HEK293T (cell line): Measurements from ENCODE around the gene AMELX.

Experiments
- CTCF ChIA-PET: fragments of 350-600 bp; formaldehyde crosslinking; extraction: SDS; loops from one replicate; lab custom pipeline; 2021; ENCODE audit warnings: antibody characterized with exemption, inconsistent platforms; lab: Yijun Ruan, JAX
- POLR2A ChIA-PET: fragments of 350-600 bp; formaldehyde crosslinking; extraction: SDS; loops from one replicate; lab custom pipeline; 2020; ENCODE audit warnings: antibody characterized with exemption, inconsistent platforms; lab: Yijun Ruan, JAX
- DNase-seq: peaks from one replicate; pipeline ENCODE4 v3.0.0; 2012; ENCODE audit warnings: mixed read lengths; ENCODE audit errors: extremely low spot score
- ARNT ChIP-seq: fragments of 450-650 bp; IDR thresholded peaks from 2 replicates; pipeline ENCODE4 v1.6.1; 2017; ENCODE audit warnings: mild to moderate bottlenecking
- BHLHE40 ChIP-seq: fragments of 450-650 bp; IDR thresholded peaks from 2 replicates; pipeline ENCODE4 v1.6.1; 2016; ENCODE audit warnings: mild to moderate bottlenecking, moderate library complexity, borderline replicate concordance
- CTBP1 ChIP-seq: fragments of 450-650 bp; IDR thresholded peaks from 2 replicates; pipeline ENCODE4 v1.6.1; 2016; ENCODE audit warnings: borderline replicate concordance
- ELF4 ChIP-seq: fragments of 450-650 bp; IDR thresholded peaks from 2 replicates; pipeline ENCODE4 v1.6.1; 2017; ENCODE audit warnings: antibody characterized with exemption
- FOXA1 ChIP-seq: fragments of 450-650 bp; IDR thresholded peaks from 2 replicates; pipeline ENCODE4 v1.6.1; 2016; ENCODE audit warnings: mild to moderate bottlenecking
- FOXK2 ChIP-seq: fragments of 450-650 bp; IDR thresholded peaks from 2 replicates; pipeline ENCODE4 v1.6.1; 2016; ENCODE audit warnings: mild to moderate bottlenecking
- FOXM1 ChIP-seq: fragments of 450-650 bp; IDR thresholded peaks from 2 replicates; pipeline ENCODE4 v1.6.1; 2017; ENCODE audit warnings: mild to moderate bottlenecking, borderline replicate concordance
- HDGF ChIP-seq: fragments of 450-650 bp; IDR thresholded peaks from 2 replicates; pipeline ENCODE4 v1.6.1; 2017; ENCODE audit warnings: antibody characterized with exemption, borderline replicate concordance
- L3MBTL2 ChIP-seq: fragments of 450-650 bp; conservative IDR thresholded peaks from 2 replicates; pipeline ENCODE4 v1.6.1; 2016; ENCODE audit warnings: mild to moderate bottlenecking
- LEF1 ChIP-seq: fragments of 450-650 bp; IDR thresholded peaks from 2 replicates; pipeline ENCODE4 v1.6.1; 2017; ENCODE audit warnings: mild to moderate bottlenecking, borderline replicate concordance
- NFRKB ChIP-seq: fragments of 450-650 bp; IDR thresholded peaks from 2 replicates; pipeline ENCODE4 v1.6.1; 2016; ENCODE audit warnings: mild to moderate bottlenecking, moderate library complexity
- SP1 ChIP-seq: fragments of 450-650 bp; IDR thresholded peaks from 2 replicates; pipeline ENCODE4 v1.6.1; 2017
- SUZ12 ChIP-seq: fragments of 450-650 bp; IDR thresholded peaks from 2 replicates; pipeline ENCODE4 v1.6.1; 2016; ENCODE audit warnings: mild to moderate bottlenecking
- TARDBP ChIP-seq: fragments of 450-650 bp; IDR thresholded peaks from 2 replicates; pipeline ENCODE4 v1.6.1; 2016
- ZNF384 ChIP-seq: fragments of 450-650 bp; IDR thresholded peaks from 2 replicates; pipeline ENCODE4 v1.6.1; 2016
- TF ChIP-seq, protein P1 (sequence below): fragments of 450-650 bp; IDR thresholded peaks from 2 replicates; pipeline ENCODE4 v1.6.1; 2016

AMELX gene

DNA sequence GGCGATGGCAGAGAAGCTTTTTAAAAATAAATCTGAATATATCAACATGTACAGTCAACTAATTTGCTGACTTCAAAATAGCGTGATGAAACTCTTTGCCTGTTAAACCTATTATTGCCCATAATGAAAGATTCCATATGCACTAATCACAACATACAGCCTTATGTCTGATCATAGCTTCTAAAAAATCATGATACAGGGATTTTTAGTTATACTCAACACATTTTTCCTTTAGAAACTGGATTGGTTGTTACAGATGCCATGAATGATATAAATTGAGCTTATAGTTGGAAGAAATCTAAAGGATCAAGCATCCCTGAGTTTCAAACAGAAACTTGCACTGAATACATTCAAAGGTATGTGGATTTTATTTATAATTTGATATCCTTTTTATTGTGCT is at the start of gene AMELX:
Gene AMELX, plus strand, starts transcription at position 301 of the 400 bp plus-strand sequence. CDS start 1,376 bp downstream, outside the sequence.
- TF ChIP-seq LEF1 (no peak), BHLHE40 (no peak), FOXM1 (no peak), FOXK2 (no peak), HDGF (no peak), L3MBTL2 (no peak), ELF4 (no peak), TARDBP (no peak), ARNT (no peak), ZNF384 (no peak), NFRKB (no peak), SUZ12 (no peak), FOXA1 (no peak), CTBP1 (no peak), SP1 (no peak)
- TF ChIP-seq, protein P1, sequence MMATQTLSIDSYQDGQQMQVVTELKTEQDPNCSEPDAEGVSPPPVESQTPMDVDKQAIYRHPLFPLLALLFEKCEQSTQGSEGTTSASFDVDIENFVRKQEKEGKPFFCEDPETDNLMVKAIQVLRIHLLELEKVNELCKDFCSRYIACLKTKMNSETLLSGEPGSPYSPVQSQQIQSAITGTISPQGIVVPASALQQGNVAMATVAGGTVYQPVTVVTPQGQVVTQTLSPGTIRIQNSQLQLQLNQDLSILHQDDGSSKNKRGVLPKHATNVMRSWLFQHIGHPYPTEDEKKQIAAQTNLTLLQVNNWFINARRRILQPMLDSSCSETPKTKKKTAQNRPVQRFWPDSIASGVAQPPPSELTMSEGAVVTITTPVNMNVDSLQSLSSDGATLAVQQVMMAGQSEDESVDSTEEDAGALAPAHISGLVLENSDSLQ, result no peak
- ChIA-PET POLR2A (no interaction called here), CTCF (no interaction called here)
- no peak for DNase-seq

DNA sequence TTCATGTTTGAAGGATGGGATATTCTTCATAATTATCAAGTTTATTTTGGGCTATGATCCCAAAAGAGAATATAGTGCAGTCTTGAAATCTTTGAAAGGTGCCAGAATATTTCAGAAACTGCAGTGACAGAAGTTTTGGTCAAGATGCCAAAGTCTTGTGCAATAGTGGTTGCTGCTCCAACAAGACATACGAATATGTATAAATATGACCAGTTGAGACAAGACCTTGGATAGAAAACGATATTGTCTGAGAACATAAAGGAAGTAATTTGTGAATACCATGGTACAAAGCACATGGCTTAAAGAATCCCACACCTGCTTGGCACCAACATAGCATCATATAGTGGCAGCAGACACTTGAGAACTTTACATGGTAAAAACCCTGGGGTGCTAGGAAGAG is 48.6 kb upstream of the AMELX start:
- TF ChIP-seq SUZ12 (no peak), HDGF (no peak)
- no peak for DNase-seq
- CTCF ChIA-PET, result no interaction called here
- POLR2A ChIA-PET, result no interaction called here

DNA sequence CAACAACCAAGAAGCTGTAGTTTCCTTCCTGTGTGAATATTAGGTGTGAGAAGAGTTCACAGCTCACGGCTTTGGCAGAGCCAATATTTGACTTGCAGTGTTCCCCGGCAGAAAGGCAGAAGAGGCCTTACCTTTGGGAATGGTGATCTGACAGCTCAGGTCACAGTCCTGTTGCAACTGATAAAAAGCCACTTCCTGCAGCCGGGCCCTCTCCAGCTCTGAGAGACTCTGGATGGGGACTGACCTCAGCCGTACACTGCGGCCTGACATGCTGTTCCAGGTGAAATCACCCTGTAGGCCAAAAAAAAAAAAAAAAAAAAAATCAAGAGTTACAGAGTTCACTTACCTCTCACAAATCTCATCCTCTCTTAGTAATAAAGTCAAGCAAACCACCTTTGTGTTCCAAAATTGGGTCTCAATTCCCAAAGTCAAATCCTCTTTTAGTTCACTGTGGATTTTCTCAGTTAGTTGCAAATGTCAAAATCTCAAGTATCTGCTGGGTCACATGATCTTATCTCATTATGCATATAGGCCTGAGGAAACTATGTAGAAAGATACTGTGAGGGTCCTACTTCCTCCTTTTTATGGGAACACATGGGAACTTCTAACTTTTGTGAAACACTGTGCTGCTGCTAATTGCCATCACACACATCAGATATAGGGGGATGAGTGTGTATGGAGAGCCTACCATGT is 38.6 kb upstream of the AMELX start:
- no peak for TF ChIP-seq ARNT
- no peak for TF ChIP-seq NFRKB
- no peak for TF ChIP-seq L3MBTL2
- no peak for TF ChIP-seq FOXK2
- no peak for TF ChIP-seq LEF1
- no peak for TF ChIP-seq ELF4
- no peak for TF ChIP-seq FOXM1
- TF ChIP-seq HDGF, result no peak
- no peak for TF ChIP-seq ZNF384
- no peak for TF ChIP-seq CTBP1
- TF ChIP-seq FOXA1, result no peak
- TF ChIP-seq SUZ12, result no peak
- no peak for TF ChIP-seq TARDBP
- TF ChIP-seq SP1, result no peak
- TF ChIP-seq, protein P1, result no peak

DNA sequence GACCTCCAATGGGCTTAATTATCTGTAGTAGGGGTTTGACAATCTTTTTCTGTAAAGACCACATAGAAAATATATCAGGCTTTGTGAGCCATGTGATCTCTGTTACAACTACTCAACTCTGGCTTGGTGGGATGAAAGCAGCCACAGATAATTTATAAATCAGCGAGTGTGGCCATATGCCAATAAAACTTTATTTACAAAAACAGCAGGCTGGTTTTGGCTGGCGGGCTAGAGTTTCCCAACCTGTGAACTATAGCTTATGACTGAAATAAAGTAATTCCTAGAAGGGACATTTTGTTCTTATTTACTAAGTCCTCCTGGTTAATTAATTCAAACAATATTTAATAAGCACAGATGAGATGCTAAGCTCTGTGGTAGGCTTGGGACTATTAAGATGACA is 35.9 kb upstream of the AMELX start:
- ChIA-PET POLR2A (no interaction called here), CTCF (interaction anchor here (0.8 kb wide), 1 partner anchor 10 kb away, joined by 3 read pairs; no protein-coding TSS in a partner anchor)
- DNase-seq, result no peak
- TF ChIP-seq ELF4, result no peak
- TF ChIP-seq SP1, result no peak
- TF ChIP-seq ARNT, result no peak

More for the DNA sequence above, 38.6 kb upstream of the AMELX start:
- CTCF ChIA-PET, result no interaction called here
- DNase-seq, result no peak
- POLR2A ChIA-PET, result no interaction called here

DNA sequence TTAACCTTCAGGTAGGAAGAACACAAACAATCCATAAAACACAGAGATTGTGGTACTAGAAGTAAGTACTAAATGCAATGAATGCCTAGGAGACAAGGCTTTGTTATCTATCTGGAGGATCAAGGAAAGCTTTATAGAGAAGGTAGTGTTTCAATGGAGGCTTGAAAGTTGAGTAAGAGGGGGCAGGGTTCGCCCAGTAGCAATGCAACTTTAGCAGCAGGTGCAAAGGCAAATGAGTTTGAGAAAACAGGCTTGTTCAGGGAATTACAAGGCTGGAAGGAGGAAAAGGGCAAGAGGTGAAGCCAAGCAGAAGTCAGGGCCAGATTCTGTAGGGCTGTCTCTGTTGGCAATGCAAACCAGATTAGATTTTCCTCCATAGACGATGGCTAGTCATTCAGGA is 35.5 kb upstream of the AMELX start:
- TF ChIP-seq FOXA1 (no peak), CTBP1 (no peak), L3MBTL2 (no peak), BHLHE40 (no peak), ELF4 (no peak), FOXK2 (no peak), FOXM1 (no peak), SUZ12 (no peak), HDGF (no peak), ARNT (no peak), ZNF384 (no peak), NFRKB (no peak), TARDBP (no peak)
- TF ChIP-seq, protein P1, result no peak
- ChIA-PET POLR2A (no interaction called here), CTCF (interaction anchor here (0.8 kb wide), 1 partner anchor 9 kb away, joined by 3 read pairs; no protein-coding TSS in a partner anchor)
- no peak for DNase-seq

DNA sequence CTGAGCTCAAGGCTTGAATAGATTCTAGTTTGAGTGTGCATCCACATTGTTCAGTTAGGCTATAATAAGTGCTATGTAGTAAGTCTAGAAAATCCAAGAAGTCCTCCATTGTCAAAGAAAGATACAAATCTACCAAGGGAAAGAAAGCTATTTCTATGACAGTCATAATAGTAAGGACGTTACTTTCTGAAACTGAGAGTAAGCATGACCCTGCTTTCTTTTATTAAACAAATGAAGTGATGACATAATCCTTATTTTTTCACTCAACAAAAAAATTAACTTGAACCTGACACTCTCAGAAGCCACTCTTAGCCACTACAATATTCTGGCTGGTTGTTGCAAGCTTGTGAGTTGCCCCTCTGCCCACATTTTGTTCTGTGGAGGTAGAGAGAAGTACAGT is 33.8 kb upstream of the AMELX start:
- CTCF ChIA-PET, result no interaction called here

More for the DNA sequence above, 33.8 kb upstream of the AMELX start:
- POLR2A ChIA-PET, result no interaction called here
- TF ChIP-seq HDGF, result no peak
- TF ChIP-seq BHLHE40, result no peak
- TF ChIP-seq, protein P1, result no peak
- no peak for TF ChIP-seq FOXA1
- TF ChIP-seq ARNT, result no peak
- TF ChIP-seq FOXK2, result no peak
- TF ChIP-seq CTBP1, result no peak
- TF ChIP-seq SP1, result no peak
- DNase-seq, result no peak
